Measurements from ENCODE around the gene ITGAD. TPM values are rescaled to one million over a fixed set of nuclear protein-coding genes. Genes with fewer than 3 reads are reported as not detected.

ITGAD gene
- total and polyA plus RNA-seq, 2 donors (not counting 3 experiments of a cell fraction or from before 2014, with no cell fraction given): not detected

DNA sequence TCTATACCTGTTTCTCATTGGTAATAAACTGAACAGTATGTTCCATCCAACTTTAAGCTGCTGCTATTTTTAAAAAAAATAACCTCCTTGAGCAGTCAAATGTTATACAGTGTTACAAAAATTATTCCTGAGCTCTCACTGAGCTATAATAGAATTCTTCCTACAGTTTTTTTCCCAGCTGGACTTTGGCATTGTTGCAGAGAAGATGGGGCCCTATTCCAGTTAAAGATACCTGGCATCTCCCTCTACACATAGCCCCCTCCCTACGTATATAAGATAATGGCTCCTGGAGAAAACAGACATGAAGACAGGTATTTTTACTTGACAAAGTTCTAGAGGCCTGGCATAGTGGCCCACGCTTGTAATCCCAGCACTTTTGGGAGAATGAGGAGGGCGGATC is 36.7 kb downstream of the ITGAD start:
- Histone ChIP-seq H3K27ac (ENCODE audit: insufficient read depth, low read depth, low read length) (no peak overlapping the region), H2AFZ (ENCODE audit: low read depth, low read length) (no peak overlapping the region), H3K4me2 (ENCODE audit: insufficient read depth, low read length) (no peak overlapping the region), H4K20me1 (replicated peaks; ENCODE audit: control insufficient read depth, extremely low read depth, insufficient read depth, low read length) (no peaks in the 10 kb centered on the region), H3K4me1 (ENCODE audit: control insufficient read depth, extremely low read depth, insufficient read depth, low read length) (no peaks in the 10 kb centered on the region), H3K9me1 (replicated peaks; ENCODE audit: control insufficient read depth, extremely low read depth, insufficient read depth, low read length) (no peaks in the 10 kb centered on the region), H3K27me3 (ENCODE audit: control insufficient read depth in 2 of 2, insufficient read depth in 2 of 2, low read length in 2 of 2) (peaks cover 4 to 6% of the 10 kb centered on the region in 2 experiments), H3K79me2 (ENCODE audit: control insufficient read depth, insufficient read depth, low read length) (no peaks in the 10 kb centered on the region), H3K4me3 (replicated peaks in 1 of 3; ENCODE audit: insufficient read depth in 1 of 3, low read depth in 1 of 3, low read length in 3 of 3) (no peak overlapping the region), H3K9ac (replicated peaks; ENCODE audit: extremely low read depth, insufficient read depth, low read length) (no peak overlapping the region), H3K36me3 (ENCODE audit: control insufficient read depth in 2 of 2, extremely low read depth in 1 of 2, insufficient read depth in 2 of 2, low read length in 2 of 2) (no peaks in the 10 kb centered on the region), H3K9me3 (replicated peaks; ENCODE audit: control insufficient read depth, insufficient read depth, low read length) (no peaks in the 10 kb centered on the region)
- BruUV-seq (replicated peaks): no TSS peak
- intact Hi-C loops (cut with micrococcal nuclease): no loop called here
- dilution Hi-C loops (cut with MboI; ENCODE audit: extremely low pct_ligation_motif_present, low sequenced_read_pairs): no loop called here
- DNase-seq (ENCODE audit: low read depth, low spot score): no peak
- no peak for FAIRE-seq
- CTCF ChIA-PET: interaction anchor here (1.2 to 3.1 kb wide), 4 partner anchors 10 to 47 kb away, joined by 3 to 14 read pairs (median 7); partner anchors contain the start of gene ZNF843
- TF ChIP-seq, protein P1, sequence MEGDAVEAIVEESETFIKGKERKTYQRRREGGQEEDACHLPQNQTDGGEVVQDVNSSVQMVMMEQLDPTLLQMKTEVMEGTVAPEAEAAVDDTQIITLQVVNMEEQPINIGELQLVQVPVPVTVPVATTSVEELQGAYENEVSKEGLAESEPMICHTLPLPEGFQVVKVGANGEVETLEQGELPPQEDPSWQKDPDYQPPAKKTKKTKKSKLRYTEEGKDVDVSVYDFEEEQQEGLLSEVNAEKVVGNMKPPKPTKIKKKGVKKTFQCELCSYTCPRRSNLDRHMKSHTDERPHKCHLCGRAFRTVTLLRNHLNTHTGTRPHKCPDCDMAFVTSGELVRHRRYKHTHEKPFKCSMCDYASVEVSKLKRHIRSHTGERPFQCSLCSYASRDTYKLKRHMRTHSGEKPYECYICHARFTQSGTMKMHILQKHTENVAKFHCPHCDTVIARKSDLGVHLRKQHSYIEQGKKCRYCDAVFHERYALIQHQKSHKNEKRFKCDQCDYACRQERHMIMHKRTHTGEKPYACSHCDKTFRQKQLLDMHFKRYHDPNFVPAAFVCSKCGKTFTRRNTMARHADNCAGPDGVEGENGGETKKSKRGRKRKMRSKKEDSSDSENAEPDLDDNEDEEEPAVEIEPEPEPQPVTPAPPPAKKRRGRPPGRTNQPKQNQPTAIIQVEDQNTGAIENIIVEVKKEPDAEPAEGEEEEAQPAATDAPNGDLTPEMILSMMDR (IDR thresholded peaks at IDR 0.05; ENCODE audit: extremely low read depth in 1 of 2, insufficient read depth in 1 of 2, low read depth in 1 of 2, low read length in 2 of 2): no peak
- no peak for TF ChIP-seq FOS (IDR thresholded peaks at IDR 0.05; ENCODE audit: borderline replicate concordance, insufficient read depth, low read length)
- TF ChIP-seq MYC (IDR thresholded peaks at IDR 0.05; ENCODE audit: low read depth, low read length): no peak
- POLR2A ChIA-PET: no interaction called here

DNA sequence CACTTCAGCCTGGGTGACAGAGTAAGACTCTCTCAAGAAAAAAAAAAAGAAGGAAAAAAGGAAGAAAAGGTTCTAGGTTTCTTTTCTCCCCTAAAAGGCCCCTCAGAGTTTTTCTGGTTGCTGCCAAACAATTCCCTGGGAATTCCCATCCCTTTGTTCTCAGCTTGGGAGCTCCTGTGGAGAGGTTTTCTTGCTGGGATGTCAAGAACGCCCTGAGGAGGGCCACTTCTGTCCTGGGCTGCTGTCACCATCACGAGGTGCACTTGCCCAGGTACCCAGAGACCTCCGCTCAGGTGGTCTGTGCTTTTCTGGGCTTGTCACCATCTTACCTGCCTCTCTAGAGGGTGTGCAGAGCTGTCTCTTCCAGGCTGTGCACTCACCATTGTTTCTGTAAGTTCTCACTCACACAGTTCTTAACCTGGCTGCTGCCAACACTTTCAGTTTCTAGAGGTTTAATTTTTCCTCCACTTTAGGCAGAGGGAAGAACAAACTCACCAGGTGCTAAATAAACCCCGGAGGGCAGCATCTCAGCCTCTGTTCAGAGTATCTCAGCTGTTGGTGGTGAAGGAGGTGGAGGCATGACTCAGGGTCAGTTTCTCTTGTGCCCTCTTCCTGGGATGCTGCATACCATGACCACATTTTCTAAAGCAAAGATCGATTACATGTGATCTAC is 37.4 kb downstream of the ITGAD start:
- Histone ChIP-seq H3K4me1 (ENCODE audit: control insufficient read depth, extremely low read depth, insufficient read depth, low read length) (no peaks in the 10 kb centered on the region), H3K9me3 (replicated peaks; ENCODE audit: control insufficient read depth, insufficient read depth, low read length) (no peaks in the 10 kb centered on the region), H3K4me3 (replicated peaks in 1 of 3; ENCODE audit: insufficient read depth in 1 of 3, low read depth in 1 of 3, low read length in 3 of 3) (no peak overlapping the region), H3K9ac (replicated peaks; ENCODE audit: extremely low read depth, insufficient read depth, low read length) (no peak overlapping the region), H3K36me3 (ENCODE audit: control insufficient read depth in 2 of 2, extremely low read depth in 1 of 2, insufficient read depth in 2 of 2, low read length in 2 of 2) (no peaks in the 10 kb centered on the region), H3K27ac (ENCODE audit: insufficient read depth, low read depth, low read length) (no peak overlapping the region), H3K79me2 (ENCODE audit: control insufficient read depth, insufficient read depth, low read length) (no peaks in the 10 kb centered on the region), H3K4me2 (ENCODE audit: insufficient read depth, low read length) (no peak overlapping the region), H2AFZ (ENCODE audit: low read depth, low read length) (no peak overlapping the region), H3K27me3 (ENCODE audit: control insufficient read depth in 2 of 2, insufficient read depth in 2 of 2, low read length in 2 of 2) (peaks cover 4 to 6% of the 10 kb centered on the region in 2 experiments), H3K9me1 (replicated peaks; ENCODE audit: control insufficient read depth, extremely low read depth, insufficient read depth, low read length) (no peaks in the 10 kb centered on the region), H4K20me1 (replicated peaks; ENCODE audit: control insufficient read depth, extremely low read depth, insufficient read depth, low read length) (no peaks in the 10 kb centered on the region)
- FAIRE-seq: no peak
- no peak for DNase-seq (ENCODE audit: low read depth, low spot score)
- TF ChIP-seq EZH2 (IDR thresholded peaks at IDR 0.05; ENCODE audit: borderline replicate concordance, low read depth, low read length, severe bottlenecking) (no peak), POLR2A (IDR thresholded peaks at IDR 0.05; ENCODE audit: low read depth, low read length) (no peak), JUN (IDR thresholded peaks at IDR 0.05; ENCODE audit: borderline replicate concordance, insufficient read depth, insufficient read length, low read depth) (no peak), MYC (IDR thresholded peaks at IDR 0.05; ENCODE audit: low read depth, low read length) (no peak), FOS (IDR thresholded peaks at IDR 0.05; ENCODE audit: borderline replicate concordance, insufficient read depth, low read length) (no peak), POLR2AphosphoS5 (IDR thresholded peaks at IDR 0.05; ENCODE audit: insufficient read depth, low read depth, low read length) (no peak), GATA2 (IDR thresholded peaks at IDR 0.05; ENCODE audit: insufficient read depth, insufficient read length, low read depth, low read length) (no peak)
- TF ChIP-seq, protein P2, sequence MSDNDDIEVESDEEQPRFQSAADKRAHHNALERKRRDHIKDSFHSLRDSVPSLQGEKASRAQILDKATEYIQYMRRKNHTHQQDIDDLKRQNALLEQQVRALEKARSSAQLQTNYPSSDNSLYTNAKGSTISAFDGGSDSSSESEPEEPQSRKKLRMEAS (IDR thresholded peaks at IDR 0.05; ENCODE audit: insufficient read depth, insufficient read length): no peak
- TF ChIP-seq, protein P1 (IDR thresholded peaks at IDR 0.05; ENCODE audit: extremely low read depth in 1 of 2, insufficient read depth in 1 of 2, low read depth in 1 of 2, low read length in 2 of 2): no peak
- intact Hi-C loops (cut with micrococcal nuclease): no loop called here
- BruUV-seq (replicated peaks): no TSS peak
- dilution Hi-C loops (cut with MboI; ENCODE audit: extremely low pct_ligation_motif_present, low sequenced_read_pairs): no loop called here
- POLR2A ChIA-PET: no interaction called here
- CTCF ChIA-PET: interaction anchor here (1.2 to 3.1 kb wide), 4 partner anchors 9 to 48 kb away, joined by 3 to 14 read pairs (median 7); partner anchors contain the start of gene ZNF843

All from endothelial cell of umbilical vein (primary cell).